Erythroblast (primary cell): ENCODE measurements around the gene NUP93.

Experiments used
- GATA1 ChIP-seq: IDR thresholded peaks from 2 replicates; pipeline ENCODE4 v1.6.1; 2011; ENCODE audit warnings: low read depth, mild to moderate bottlenecking, control low read depth, low read length, moderate library complexity
- POLR2A ChIP-seq: IDR thresholded peaks from 2 replicates; pipeline ENCODE4 v1.6.1; 2011; ENCODE audit warnings: mild to moderate bottlenecking, low read length

- TF ChIP-seq POLR2A (no peak), GATA1 (no peak)
Observed at GRCh38 chr16:56755038-56755437, 25.1 kb downstream of the NUP93 start.
